ENCODE measurements around the gene KRT7.

The KRT7 gene

GRCh38 chr12:52200086-52200780, 32.8 kb upstream of the KRT7 start:
- no peak for DNase-seq

- no peak for DNase-seq
Observed at GRCh38 chr12:52200781-52201450, 32.1 kb upstream of the KRT7 start.

- DNase-seq: no peak
Observed at GRCh38 chr12:52201451-52201839, 31.6 kb upstream of the KRT7 start.

- no peak for DNase-seq
Observed at GRCh38 chr12:52202361-52203078, 30.5 kb upstream of the KRT7 start.

GRCh38 chr12:52203079-52203921, 29.7 kb upstream of the KRT7 start:
- DNase-seq: peak; percentile 73

GRCh38 chr12:52204095-52204930, 28.7 kb upstream of the KRT7 start:
- peak; percentile 55 for DNase-seq

- no peak for DNase-seq
Observed at GRCh38 chr12:52204931-52205505, 28.0 kb upstream of the KRT7 start.

GRCh38 chr12:52205612-52206303, 27.3 kb upstream of the KRT7 start:
- DNase-seq: no peak

GRCh38 chr12:52206304-52207040, 26.6 kb upstream of the KRT7 start:
- DNase-seq: no peak

- no peak for DNase-seq
Observed at GRCh38 chr12:52207106-52207505, 25.9 kb upstream of the KRT7 start.

- peak; percentile 71 for DNase-seq
Observed at GRCh38 chr12:52207895-52208294, 25.1 kb upstream of the KRT7 start.

- no peak for DNase-seq
Observed at GRCh38 chr12:52208424-52209165, 24.4 kb upstream of the KRT7 start.

GRCh38 chr12:52209321-52209720, 23.7 kb upstream of the KRT7 start:
- no peak for DNase-seq

GRCh38 chr12:52210186-52210924, 22.7 kb upstream of the KRT7 start:
- DNase-seq: peak; percentile 23

- DNase-seq: no peak
Observed at GRCh38 chr12:52210925-52211650, 22.0 kb upstream of the KRT7 start.

- DNase-seq: no peak
Observed at GRCh38 chr12:52211716-52212585, 21.1 kb upstream of the KRT7 start.

Data from NCI-H1436 (cell line).